Activated B cell treated with CpG ODN at 0.5 μM for 24 hours (primary cell): ENCODE results near the gene APP. TPM values are rescaled to one million over a fixed set of nuclear protein-coding genes. Genes with fewer than 3 reads are reported as not detected.

Experiments used
- ATAC-seq: fragments of 200-7000 bp; cut with Tn5 transposase; one replicate; pipeline ENCODE4 v1.10.0; 2021; ENCODE audit warnings: low read depth, mild to moderate bottlenecking, moderate library complexity
- CTCF ChIA-PET: fragments of 350-600 bp; sonication (Branson Sonifier 250); formaldehyde crosslinking; loops from one replicate; lab custom pipeline; 2021; ENCODE audit warnings: antibody characterized with exemption; lab: Charles Lee
- POLR2A ChIA-PET: fragments of 350-600 bp; sonication (Branson Sonifier 250); formaldehyde crosslinking; loops from one replicate; lab custom pipeline; 2021; ENCODE audit warnings: antibody characterized with exemption; lab: Charles Lee
- DNase-seq: peaks from one replicate; pipeline ENCODE4 v3.0.0; 2022
- H3K27ac Mint-ChIP-seq: one replicate; pipeline ENCODE4 v1.8.0; 2020; ENCODE audit warnings: mixed read lengths
- H3K27me3 Mint-ChIP-seq: one replicate; pipeline ENCODE4 v1.8.0; 2021; ENCODE audit warnings: mixed read lengths
- H3K36me3 Mint-ChIP-seq: one replicate; pipeline ENCODE4 v1.8.0; 2021; ENCODE audit warnings: low read depth, mixed read lengths
- H3K4me1 Mint-ChIP-seq: one replicate; pipeline ENCODE4 v1.8.0; 2021; ENCODE audit warnings: mixed read lengths
- H3K4me3 Mint-ChIP-seq: one replicate; pipeline ENCODE4 v1.8.0; 2020; ENCODE audit warnings: mild to moderate bottlenecking, mixed read lengths
- H3K9me3 Mint-ChIP-seq: one replicate; pipeline ENCODE4 v1.8.0; 2020; ENCODE audit warnings: mixed read lengths
- intact Hi-C: fragments of 100-400 bp; cut with micrococcal nuclease; formaldehyde crosslinking; loops from one replicate; pipeline ENCODE4 v1.15.1; 2024
- total RNA-seq: library from RNA; stranded (reverse); gene quantifications from 2 replicates; pipeline ENCODE4 v1.2.3, GENCODE V29; 2022
- TF ChIP-seq, protein P1 (sequence below): fragments of 200-600 bp; IDR thresholded peaks from one replicate; pipeline ENCODE4 v1.8.0; 2022; ENCODE audit warnings: antibody characterized with exemption, mild to moderate bottlenecking

The APP gene
- total RNA-seq, 1 donor from 2014 or later = 32.1 TPM

DNA sequence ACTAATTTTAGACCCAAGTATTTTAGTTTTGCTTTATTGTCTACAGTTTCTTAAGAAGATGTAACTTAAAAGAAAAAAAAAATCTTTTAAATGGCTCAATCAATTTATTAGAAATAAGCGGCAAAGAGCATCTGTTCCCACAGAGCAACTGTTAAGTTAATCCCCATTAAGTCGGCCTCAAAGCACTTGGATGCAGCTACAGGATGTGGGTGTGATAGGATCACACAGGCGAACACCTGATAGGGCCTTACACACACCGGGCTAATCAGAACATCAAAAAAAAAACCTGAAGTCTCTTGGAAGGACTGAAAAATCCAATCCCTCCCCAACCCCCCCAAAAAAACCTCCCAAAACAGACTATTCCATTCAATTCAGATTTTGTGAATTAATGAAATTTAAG is 23.0 kb downstream of the APP start:
- ChIA-PET CTCF (no interaction called here), POLR2A (no interaction called here)
- Mint-ChIP-seq H3K27ac (no peak overlapping the region), H3K9me3 (no peaks in the 10 kb centered on the region), H3K36me3 (peaks cover 3% of the 10 kb centered on the region), H3K27me3 (no peaks in the 10 kb centered on the region), H3K4me1 (no peaks in the 10 kb centered on the region), H3K4me3 (no peak overlapping the region)
- DNase-seq (no peak), ATAC-seq (no peak)
- intact Hi-C loops = no loop called here
- TF ChIP-seq, protein P1, sequence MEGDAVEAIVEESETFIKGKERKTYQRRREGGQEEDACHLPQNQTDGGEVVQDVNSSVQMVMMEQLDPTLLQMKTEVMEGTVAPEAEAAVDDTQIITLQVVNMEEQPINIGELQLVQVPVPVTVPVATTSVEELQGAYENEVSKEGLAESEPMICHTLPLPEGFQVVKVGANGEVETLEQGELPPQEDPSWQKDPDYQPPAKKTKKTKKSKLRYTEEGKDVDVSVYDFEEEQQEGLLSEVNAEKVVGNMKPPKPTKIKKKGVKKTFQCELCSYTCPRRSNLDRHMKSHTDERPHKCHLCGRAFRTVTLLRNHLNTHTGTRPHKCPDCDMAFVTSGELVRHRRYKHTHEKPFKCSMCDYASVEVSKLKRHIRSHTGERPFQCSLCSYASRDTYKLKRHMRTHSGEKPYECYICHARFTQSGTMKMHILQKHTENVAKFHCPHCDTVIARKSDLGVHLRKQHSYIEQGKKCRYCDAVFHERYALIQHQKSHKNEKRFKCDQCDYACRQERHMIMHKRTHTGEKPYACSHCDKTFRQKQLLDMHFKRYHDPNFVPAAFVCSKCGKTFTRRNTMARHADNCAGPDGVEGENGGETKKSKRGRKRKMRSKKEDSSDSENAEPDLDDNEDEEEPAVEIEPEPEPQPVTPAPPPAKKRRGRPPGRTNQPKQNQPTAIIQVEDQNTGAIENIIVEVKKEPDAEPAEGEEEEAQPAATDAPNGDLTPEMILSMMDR = no peak

DNA sequence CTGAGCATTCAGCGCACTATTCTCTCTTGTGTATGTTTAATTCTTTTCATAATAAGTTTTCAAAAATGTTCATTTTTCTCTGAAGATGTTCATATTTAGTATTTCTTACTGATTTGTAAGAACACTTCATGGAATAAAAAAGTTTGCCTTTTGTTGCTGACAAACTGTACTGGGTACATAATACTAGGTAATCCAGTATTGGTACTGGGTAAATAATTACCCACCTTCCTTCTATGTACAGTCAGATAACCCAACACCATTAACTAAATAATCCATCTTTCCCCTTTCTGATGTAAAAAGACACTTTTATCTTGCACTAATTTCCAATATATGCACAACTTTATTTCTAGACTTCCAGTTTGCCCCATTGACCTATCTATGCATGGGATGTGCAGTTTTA is 23.9 kb downstream of the APP start:
- ATAC-seq (no peak), DNase-seq (no peak)
- H3K27ac Mint-ChIP-seq = no peak overlapping the region
- CTCF ChIA-PET = no interaction called here
- TF ChIP-seq, protein P1 = no peak
- POLR2A ChIA-PET = no interaction called here
- H3K4me3 Mint-ChIP-seq = no peak overlapping the region
- peaks cover 3% of the 10 kb centered on the region for H3K36me3 Mint-ChIP-seq
- intact Hi-C loops = no loop called here
- no peaks in the 10 kb centered on the region for H3K9me3 Mint-ChIP-seq
- H3K4me1 Mint-ChIP-seq = no peaks in the 10 kb centered on the region
- H3K27me3 Mint-ChIP-seq = no peaks in the 10 kb centered on the region

DNA sequence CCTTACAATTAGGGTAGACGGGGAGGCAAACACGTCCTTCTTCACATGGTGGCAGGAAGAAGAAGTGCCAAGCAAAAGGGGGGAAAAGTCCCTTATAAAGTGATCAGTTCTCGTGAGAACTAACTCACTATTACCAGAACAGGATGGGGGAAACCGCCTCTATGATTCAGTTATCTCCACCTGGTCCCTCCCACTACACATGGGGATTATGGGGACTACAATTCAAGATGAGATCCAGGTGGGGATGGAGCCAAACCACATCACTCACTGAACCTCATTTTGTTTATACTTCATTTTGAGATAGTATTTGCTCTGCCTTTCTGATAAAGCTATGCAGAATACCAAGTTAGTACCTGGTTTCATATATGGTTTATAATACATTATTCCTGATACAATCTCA is 26.5 kb downstream of the APP start:
- Mint-ChIP-seq H3K4me3 (no peak overlapping the region), H3K36me3 (peaks cover 3% of the 10 kb centered on the region), H3K27ac (no peak overlapping the region), H3K4me1 (no peaks in the 10 kb centered on the region), H3K9me3 (no peaks in the 10 kb centered on the region), H3K27me3 (no peaks in the 10 kb centered on the region)
- CTCF ChIA-PET = no interaction called here
- TF ChIP-seq, protein P1 = no peak
- intact Hi-C loops = no loop called here
- DNase-seq = no peak
- POLR2A ChIA-PET = no interaction called here
- no peak for ATAC-seq

DNA sequence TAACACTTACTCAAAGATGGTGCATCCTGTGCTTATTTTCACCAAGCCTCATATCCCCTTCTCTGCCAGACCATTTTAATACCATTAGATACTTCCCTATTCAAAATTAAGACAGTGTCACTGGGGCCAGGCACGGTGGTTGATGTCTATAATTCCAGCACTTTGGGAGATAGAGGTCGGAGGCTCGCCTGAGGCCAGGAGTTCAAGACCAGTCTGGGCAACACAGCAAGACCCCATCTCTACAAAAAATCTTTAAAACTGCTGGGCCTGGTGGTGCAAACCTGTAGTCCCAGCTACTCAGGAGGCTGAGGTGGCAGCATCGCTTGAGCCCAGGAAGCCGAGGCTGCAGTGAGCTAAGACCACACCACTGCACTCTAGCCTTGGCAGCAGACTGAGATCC is 28.2 kb downstream of the APP start:
- Mint-ChIP-seq H3K4me3 (no peak overlapping the region), H3K9me3 (no peaks in the 10 kb centered on the region), H3K27me3 (no peaks in the 10 kb centered on the region), H3K36me3 (no peaks in the 10 kb centered on the region), H3K4me1 (no peaks in the 10 kb centered on the region), H3K27ac (no peak overlapping the region)
- ChIA-PET CTCF (no interaction called here), POLR2A (no interaction called here)
- DNase-seq (no peak), ATAC-seq (no peak)
- intact Hi-C loops = no loop called here
- TF ChIP-seq, protein P1 = no peak

DNA sequence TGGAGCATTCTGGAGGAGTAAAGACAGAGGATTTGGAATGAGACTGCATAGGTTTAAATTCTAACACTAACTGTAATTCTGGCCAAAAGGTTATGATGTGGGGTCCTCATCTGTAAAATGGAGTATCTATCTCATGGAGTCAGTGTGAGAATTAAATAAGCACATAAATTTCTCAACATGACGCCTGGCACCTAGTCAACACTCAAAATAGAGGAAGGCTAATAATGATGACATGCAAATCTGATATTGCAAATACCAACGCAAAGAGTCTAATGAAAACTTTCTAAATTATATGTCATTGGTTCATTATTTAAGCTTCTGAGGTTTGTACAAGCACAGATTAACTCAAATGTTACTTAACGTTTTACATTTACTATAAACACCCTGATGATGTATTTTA is 29.6 kb downstream of the APP start:
- no peak overlapping the region for H3K4me3 Mint-ChIP-seq
- intact Hi-C loops = no loop called here
- TF ChIP-seq, protein P1 = no peak
- ChIA-PET CTCF (no interaction called here), POLR2A (no interaction called here)
- no peak overlapping the region for H3K27ac Mint-ChIP-seq
- ATAC-seq = no peak
- H3K9me3 Mint-ChIP-seq = no peaks in the 10 kb centered on the region
- no peaks in the 10 kb centered on the region for H3K36me3 Mint-ChIP-seq
- DNase-seq = no peak
- peaks cover 6% of the 10 kb centered on the region for H3K4me1 Mint-ChIP-seq
- no peaks in the 10 kb centered on the region for H3K27me3 Mint-ChIP-seq
